ENCODE data around the gene PPP1R15B. TPM values are rescaled to one million over a fixed set of nuclear protein-coding genes. Genes with fewer than 3 reads are reported as not detected.

The PPP1R15B gene
- total RNA-seq, 2 donors from 2014 or later: 61.4 to 72.2 TPM

- no peak for ATAC-seq
Observed at GRCh38 chr1:204408602-204409001, 3.0 kb downstream of the PPP1R15B start.

GRCh38 chr1:204408074-204408507 is 3.5 kb downstream of the PPP1R15B start:
- intact Hi-C loops (cut with DNase I, micrococcal nuclease): no loop called here
- DNase-seq (peak; percentile 73 to 77), ATAC-seq (no peak)

More at GRCh38 chr1:204408602-204409001, 3.0 kb downstream of the PPP1R15B start:
- DNase-seq: no peak
- intact Hi-C loops (cut with DNase I, micrococcal nuclease): no loop called here

GRCh38 chr1:204407295-204407971 is 4.2 kb downstream of the PPP1R15B start:
- intact Hi-C loops (cut with DNase I, micrococcal nuclease): no loop called here
- DNase-seq: no peak
- ATAC-seq: no peak

- DNase-seq (no peak), ATAC-seq (no peak)
- intact Hi-C loops (cut with DNase I, micrococcal nuclease): no loop called here
Observed at GRCh38 chr1:204406621-204407020, 5.0 kb downstream of the PPP1R15B start.

GRCh38 chr1:204405988-204406387 is 5.6 kb downstream of the PPP1R15B start:
- ATAC-seq (no peak), DNase-seq (no peak)
- intact Hi-C loops (cut with DNase I, micrococcal nuclease): no loop called here

- DNase-seq (no peak), ATAC-seq (no peak)
- intact Hi-C loops (cut with DNase I, micrococcal nuclease): no loop called here
Observed at GRCh38 chr1:204404629-204405028, 7.0 kb downstream of the PPP1R15B start.

- ATAC-seq (no peak), DNase-seq (no peak)
- intact Hi-C loops (cut with DNase I, micrococcal nuclease): no loop called here
Observed at GRCh38 chr1:204402391-204402790, 9.2 kb downstream of the PPP1R15B start.

- intact Hi-C loops (cut with DNase I, micrococcal nuclease): no loop called here
- ATAC-seq: no peak
Observed at GRCh38 chr1:204401730-204402129, 9.9 kb downstream of the PPP1R15B start.

GRCh38 chr1:204400882-204401510 is 10.6 kb downstream of the PPP1R15B start:
- DNase-seq: no peak
- intact Hi-C loops (cut with DNase I, micrococcal nuclease): no loop called here
- no peak for ATAC-seq

More at GRCh38 chr1:204401730-204402129, 9.9 kb downstream of the PPP1R15B start:
- DNase-seq: no peak

GRCh38 chr1:204398197-204399125 is 13.2 kb downstream of the PPP1R15B start:
- intact Hi-C loops (cut with DNase I, micrococcal nuclease): no loop called here
- ATAC-seq: peak; percentile 99
- DNase-seq: peak; percentile 85 to 92

- no peak for DNase-seq
- intact Hi-C loops (cut with DNase I, micrococcal nuclease): no loop called here
- no peak for ATAC-seq
Observed at GRCh38 chr1:204396015-204396583, 15.5 kb downstream of the PPP1R15B start.

- DNase-seq (no peak), ATAC-seq (peak; percentile 58)
- intact Hi-C loops (cut with DNase I, micrococcal nuclease): no loop called here
Observed at GRCh38 chr1:204391629-204392028, 20.0 kb downstream of the PPP1R15B start.

GRCh38 chr1:204390751-204391466 is 20.7 kb downstream of the PPP1R15B start:
- intact Hi-C loops (cut with DNase I, micrococcal nuclease): no loop called here
- ATAC-seq (peak; percentile 94), DNase-seq (no peak)

GRCh38 chr1:204385727-204386126 is 25.9 kb downstream of the PPP1R15B start:
- DNase-seq (no peak), ATAC-seq (peak; percentile 3)
- intact Hi-C loops (cut with DNase I, micrococcal nuclease): no loop called here

GRCh38 chr1:204384636-204385352 is 26.8 kb downstream of the PPP1R15B start:
- DNase-seq: no peak
- peak; percentile 45 for ATAC-seq
- intact Hi-C loops (cut with DNase I, micrococcal nuclease): no loop called here

- ATAC-seq (no peak), DNase-seq (no peak)
- intact Hi-C loops (cut with DNase I, micrococcal nuclease): no loop called here
Observed at GRCh38 chr1:204383163-204383904, 28.3 kb downstream of the PPP1R15B start.

- intact Hi-C loops (cut with DNase I, micrococcal nuclease): no loop called here
- DNase-seq: no peak
- no peak for ATAC-seq
Observed at GRCh38 chr1:204382714-204383083, 28.9 kb downstream of the PPP1R15B start.

All from left colon (tissue), 2 donors.